Measurements from ENCODE around the gene NLRC5. TPM values are rescaled to one million over a fixed set of nuclear protein-coding genes. Genes with fewer than 3 reads are reported as not detected.

The NLRC5 gene
- total RNA-seq, 6 experiments from 2014 or later = 18.2 to 26.2 (median 21.7) TPM

DNA sequence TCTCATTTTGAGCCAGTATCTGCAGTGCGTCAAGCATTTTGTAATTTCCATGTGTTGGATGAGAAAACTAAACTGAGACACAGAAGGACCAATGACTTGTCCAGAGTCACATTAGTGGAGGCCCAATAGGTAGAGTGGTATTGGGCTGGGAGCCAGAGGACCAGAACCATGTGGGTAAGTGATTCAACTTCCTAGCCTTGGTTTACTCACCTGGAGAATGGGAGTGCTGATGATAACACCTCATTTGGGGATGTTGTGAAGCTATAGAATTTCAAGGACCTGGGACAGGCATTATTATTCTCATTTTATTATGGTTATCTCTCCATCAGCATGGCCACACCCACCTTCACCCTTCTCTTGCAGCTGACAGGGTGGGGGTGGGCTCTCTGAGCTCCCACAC is 111.1 kb downstream of the NLRC5 start:
- no peak overlapping the region for H3K27ac Mint-ChIP-seq
- peaks cover 27% of the 10 kb centered on the region for H3K4me1 Mint-ChIP-seq (ENCODE audit: low read depth)
- H3K9me3 Mint-ChIP-seq = no peaks in the 10 kb centered on the region
- DNase-seq = no peak
- H3K36me3 Mint-ChIP-seq (ENCODE audit: low read depth) = no peaks in the 10 kb centered on the region
- peaks cover 2% of the 10 kb centered on the region for H3K27me3 Mint-ChIP-seq (ENCODE audit: insufficient read depth)
- TF ChIP-seq, protein P1, sequence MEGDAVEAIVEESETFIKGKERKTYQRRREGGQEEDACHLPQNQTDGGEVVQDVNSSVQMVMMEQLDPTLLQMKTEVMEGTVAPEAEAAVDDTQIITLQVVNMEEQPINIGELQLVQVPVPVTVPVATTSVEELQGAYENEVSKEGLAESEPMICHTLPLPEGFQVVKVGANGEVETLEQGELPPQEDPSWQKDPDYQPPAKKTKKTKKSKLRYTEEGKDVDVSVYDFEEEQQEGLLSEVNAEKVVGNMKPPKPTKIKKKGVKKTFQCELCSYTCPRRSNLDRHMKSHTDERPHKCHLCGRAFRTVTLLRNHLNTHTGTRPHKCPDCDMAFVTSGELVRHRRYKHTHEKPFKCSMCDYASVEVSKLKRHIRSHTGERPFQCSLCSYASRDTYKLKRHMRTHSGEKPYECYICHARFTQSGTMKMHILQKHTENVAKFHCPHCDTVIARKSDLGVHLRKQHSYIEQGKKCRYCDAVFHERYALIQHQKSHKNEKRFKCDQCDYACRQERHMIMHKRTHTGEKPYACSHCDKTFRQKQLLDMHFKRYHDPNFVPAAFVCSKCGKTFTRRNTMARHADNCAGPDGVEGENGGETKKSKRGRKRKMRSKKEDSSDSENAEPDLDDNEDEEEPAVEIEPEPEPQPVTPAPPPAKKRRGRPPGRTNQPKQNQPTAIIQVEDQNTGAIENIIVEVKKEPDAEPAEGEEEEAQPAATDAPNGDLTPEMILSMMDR (IDR thresholded peaks at IDR 0.05) = no peak
- H3K4me3 Mint-ChIP-seq = no peak overlapping the region

DNA sequence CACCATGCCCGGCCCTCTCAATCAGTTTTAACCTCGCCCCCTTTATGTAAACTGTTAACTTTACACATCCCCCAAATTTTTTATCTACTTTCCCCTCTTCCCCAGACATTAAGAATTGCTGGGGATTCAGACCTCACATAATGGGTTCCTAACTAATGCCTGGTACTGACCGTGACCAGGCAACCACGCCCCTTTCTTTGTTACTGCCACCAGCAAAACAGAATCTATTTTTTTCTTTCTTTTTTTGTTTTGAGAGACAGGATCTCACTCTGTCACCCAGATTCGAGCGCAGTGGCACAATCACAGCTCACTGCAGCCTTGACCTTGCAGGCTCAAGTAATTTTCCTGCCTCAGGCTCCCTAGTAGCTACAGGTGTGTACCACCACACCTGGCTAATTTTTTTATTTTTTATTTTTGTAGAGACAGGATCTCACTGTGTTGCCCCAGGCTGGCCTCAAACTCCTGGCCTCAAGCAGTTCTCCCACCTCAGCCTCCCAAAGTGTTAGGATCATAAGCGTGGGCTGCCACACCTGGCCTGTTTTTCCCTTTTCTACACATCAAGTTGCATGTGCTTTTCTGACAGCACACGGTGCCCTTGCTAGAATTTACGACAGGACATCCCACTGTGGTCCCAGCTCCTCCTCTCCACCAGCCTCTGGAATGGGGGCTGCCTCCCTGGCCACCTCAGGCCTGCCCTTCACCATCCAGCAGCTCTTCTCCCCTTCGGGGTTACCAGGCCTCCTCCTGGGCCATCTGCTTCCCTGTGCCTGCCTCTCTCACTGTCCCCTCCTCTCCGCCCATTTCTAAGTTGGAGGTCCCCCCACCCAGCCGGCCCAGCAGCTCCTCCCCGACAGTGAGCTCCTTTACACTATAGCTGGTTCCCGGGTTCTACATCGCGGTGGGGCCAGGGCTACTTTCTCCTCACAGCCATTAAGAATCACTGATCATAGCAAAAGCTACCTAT is 113.8 kb downstream of the NLRC5 start:
- Mint-ChIP-seq H3K27ac (no peak overlapping the region), H3K9me3 (no peaks in the 10 kb centered on the region), H3K4me3 (no peak overlapping the region), H3K4me1 (ENCODE audit: low read depth) (peaks cover 34% of the 10 kb centered on the region), H3K36me3 (ENCODE audit: low read depth) (no peaks in the 10 kb centered on the region), H3K27me3 (ENCODE audit: insufficient read depth) (peaks cover 2% of the 10 kb centered on the region; the same call in 1 of the 2 replicates)
- no peak for DNase-seq
- TF ChIP-seq, protein P1 (IDR thresholded peaks at IDR 0.05) = no peak

- TF ChIP-seq, protein P1 (IDR thresholded peaks at IDR 0.05) = no peak
- no peaks in the 10 kb centered on the region for H3K36me3 Mint-ChIP-seq (ENCODE audit: low read depth)
- H3K27me3 Mint-ChIP-seq (ENCODE audit: insufficient read depth) = peaks cover 2% of the 10 kb centered on the region; the same call in 1 of the 2 replicates
- H3K4me1 Mint-ChIP-seq (ENCODE audit: low read depth) = peaks cover 39% of the 10 kb centered on the region
- H3K27ac Mint-ChIP-seq = no peak overlapping the region; the same call in 1 of the 2 replicates
- no peak overlapping the region for H3K4me3 Mint-ChIP-seq
- H3K9me3 Mint-ChIP-seq = no peaks in the 10 kb centered on the region
- DNase-seq = no peak
Measured at GRCh38 chr16:57104706-57105105, 115.3 kb downstream of the NLRC5 start.

GRCh38 chr16:57105184-57105583 is 115.8 kb downstream of the NLRC5 start:
- Mint-ChIP-seq H3K27ac (no peak overlapping the region), H3K4me3 (no peak overlapping the region), H3K9me3 (no peaks in the 10 kb centered on the region), H3K36me3 (ENCODE audit: low read depth) (no peaks in the 10 kb centered on the region), H3K4me1 (ENCODE audit: low read depth) (peaks cover 35% of the 10 kb centered on the region), H3K27me3 (ENCODE audit: insufficient read depth) (peaks cover 2% of the 10 kb centered on the region; the same call in 1 of the 2 replicates)
- DNase-seq = no peak
- TF ChIP-seq, protein P1 (IDR thresholded peaks at IDR 0.05) = no peak

DNA sequence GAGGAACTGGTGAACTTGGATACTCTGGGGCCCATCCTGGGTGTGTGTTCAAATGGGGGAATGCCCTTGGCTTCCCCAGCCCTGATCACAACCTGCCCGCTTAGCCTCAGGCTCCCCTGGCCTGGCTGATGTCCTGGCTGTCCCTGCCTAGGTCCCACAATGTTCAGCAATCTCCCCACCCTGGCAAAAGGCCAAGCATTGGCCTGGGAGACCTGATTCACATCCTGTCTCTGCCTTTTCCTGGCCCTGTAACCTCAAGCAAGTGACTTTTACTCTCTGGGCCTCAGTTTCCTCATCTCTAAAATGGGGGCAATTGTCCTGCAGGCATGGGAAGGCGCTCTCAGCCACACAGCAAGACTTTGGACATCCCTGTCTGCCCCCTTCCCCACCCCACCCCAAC is 117.4 kb downstream of the NLRC5 start:
- Mint-ChIP-seq H3K4me3 (no peak overlapping the region), H3K27me3 (ENCODE audit: insufficient read depth) (peaks cover 2% of the 10 kb centered on the region; the same call in 1 of the 2 replicates), H3K4me1 (ENCODE audit: low read depth) (peaks cover 22% of the 10 kb centered on the region), H3K27ac (no peak overlapping the region), H3K9me3 (no peaks in the 10 kb centered on the region), H3K36me3 (ENCODE audit: low read depth) (no peaks in the 10 kb centered on the region)
- TF ChIP-seq, protein P1 (IDR thresholded peaks at IDR 0.05) = no peak
- DNase-seq = no peak

Data from HFFc6 (cell line).